G401 (cell line): Measurements from ENCODE around the gene TMC5. TPM values are rescaled to one million over a fixed set of nuclear protein-coding genes. Genes with fewer than 3 reads are reported as not detected.
A peak's percentile ranks its signal among the peaks of the same experiment; 100 is the strongest.
"Not testable (repeated sequence)": the region's sequence is repeated elsewhere in the genome, so short reads cannot be mapped to it uniquely, and the experiment has no call there.

ENCODE experiments used
- DNase-seq: peaks from one replicate; pipeline ENCODE4 v3.0.0-alpha.2; 2015; ENCODE audit warnings: low spot score
- in situ Hi-C: cut with HindIII; loops from 2 replicates; pipeline ENCODE4 v1.10.0; 2016; ENCODE audit warnings: low sequenced_read_pairs, mixed read lengths
- total RNA-seq: library from RNA; depleted of rRNA; stranded (reverse); fragments of >200 nt; shearing (Covaris generic); gene quantifications from 2 replicates; pipeline ENCODE4 v1.2.3, GENCODE V29; 2014; rRNA removed

TMC5 gene
- total RNA-seq, 1 experiment from 2014 or later = not detected

DNA sequence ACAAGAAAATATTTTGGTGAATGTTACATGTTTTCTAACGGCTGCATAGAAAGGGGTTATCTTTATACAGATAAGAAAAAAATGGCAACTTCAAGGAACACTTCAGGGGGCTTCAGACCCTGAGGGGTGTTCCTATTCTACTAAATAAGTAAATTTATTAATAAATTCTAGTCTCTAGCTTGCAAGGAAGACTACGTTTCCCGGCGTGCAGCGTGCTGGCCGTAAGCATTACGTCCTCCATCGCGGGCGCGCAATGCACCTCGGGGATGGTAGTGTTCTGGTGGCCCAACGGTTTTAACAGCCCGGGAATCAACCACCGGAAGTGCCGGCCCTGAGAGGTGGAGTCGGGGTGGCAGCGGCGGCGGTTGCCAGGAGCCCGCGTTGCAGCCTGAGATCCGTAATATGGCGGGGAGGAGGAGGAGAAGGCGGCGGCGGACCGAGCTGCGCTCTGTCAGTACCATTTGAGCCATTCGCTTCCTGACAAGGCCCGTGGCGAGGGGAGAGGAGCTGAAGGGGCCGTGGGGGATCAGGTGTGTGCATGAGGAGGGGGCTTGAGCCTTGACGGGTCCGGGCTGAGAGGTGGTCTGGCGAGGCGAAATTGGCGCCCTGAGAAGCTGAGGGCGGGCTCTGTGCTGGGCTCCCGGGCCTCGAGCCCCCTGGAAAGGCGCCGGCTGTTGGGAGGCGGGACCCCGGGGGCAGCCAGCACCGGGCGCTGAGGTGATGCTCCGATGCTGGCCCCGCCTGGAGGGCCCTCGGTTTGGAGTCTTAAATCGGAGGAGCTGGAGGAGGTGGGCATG, 106.1 kb downstream of the TMC5 start, which contains the start of gene CCP110:
Gene CCP110 (plus strand): TSS at position 384 of the 797 bp plus-strand sequence. CDS start 3,940 bp downstream, outside the sequence.
- in situ Hi-C loops = no loop called here
- DNase-seq = peak; percentile 99

- in situ Hi-C loops = no loop called here
- no peak for DNase-seq
Observed at GRCh38 chr16:19524356-19524615, 106.6 kb downstream of the TMC5 start.

DNA sequence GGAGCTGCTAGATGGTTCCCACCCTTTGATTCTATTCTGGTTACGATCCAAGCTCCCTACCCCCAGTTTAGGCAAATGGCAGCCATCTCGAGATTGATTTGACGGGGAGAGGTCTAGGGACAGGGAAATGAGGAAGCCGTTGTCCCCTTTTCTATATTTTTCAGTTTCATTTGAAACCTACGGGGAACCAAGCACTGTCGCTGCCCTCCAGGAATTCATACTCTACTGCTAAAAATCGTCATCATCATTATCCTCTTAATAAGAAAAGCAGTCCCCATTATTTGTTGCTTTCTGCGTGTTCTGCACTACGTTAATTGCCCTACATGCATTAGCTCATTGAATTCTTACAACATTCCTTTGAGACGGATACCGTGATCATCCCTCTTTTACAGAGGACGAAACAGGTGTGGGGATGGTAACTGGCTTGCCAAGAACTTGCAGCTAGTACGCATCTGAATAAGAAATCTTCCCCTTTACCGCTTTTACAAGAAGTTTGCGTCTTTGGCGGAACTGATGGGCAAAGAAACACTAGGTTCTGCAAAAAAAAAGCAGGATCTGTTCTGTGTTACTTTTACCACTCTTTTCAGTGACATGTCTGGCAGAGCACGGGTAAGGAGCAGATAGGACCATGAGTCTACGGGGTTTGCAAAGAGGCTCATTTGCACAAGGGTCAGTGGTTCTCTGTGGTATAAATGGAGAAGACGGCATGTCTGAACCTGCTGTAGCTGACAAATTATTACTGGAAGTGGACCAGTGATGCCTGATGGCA, 107.1 kb downstream of the TMC5 start:
- in situ Hi-C loops = no loop called here

DNA sequence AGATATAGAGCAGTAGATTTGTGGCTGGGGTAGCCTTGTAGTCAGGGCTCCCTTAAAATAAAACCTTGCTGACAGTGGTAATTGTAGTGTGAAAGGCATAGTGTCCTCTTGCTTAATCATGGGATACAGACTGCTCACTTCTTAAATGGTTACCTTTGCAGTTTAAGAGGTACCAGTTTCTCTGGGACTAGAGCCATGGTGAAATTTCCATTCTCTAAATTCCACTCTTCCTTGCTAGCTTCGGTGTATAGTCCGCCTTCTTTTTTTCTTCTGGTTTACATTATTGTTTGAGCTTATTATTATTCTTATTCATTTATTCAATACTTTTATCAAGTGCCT, 107.7 kb downstream of the TMC5 start:
- in situ Hi-C loops = no loop called here
- DNase-seq = no peak

More for the DNA sequence above, 107.1 kb downstream of the TMC5 start:
- DNase-seq = peak; percentile 45

DNA sequence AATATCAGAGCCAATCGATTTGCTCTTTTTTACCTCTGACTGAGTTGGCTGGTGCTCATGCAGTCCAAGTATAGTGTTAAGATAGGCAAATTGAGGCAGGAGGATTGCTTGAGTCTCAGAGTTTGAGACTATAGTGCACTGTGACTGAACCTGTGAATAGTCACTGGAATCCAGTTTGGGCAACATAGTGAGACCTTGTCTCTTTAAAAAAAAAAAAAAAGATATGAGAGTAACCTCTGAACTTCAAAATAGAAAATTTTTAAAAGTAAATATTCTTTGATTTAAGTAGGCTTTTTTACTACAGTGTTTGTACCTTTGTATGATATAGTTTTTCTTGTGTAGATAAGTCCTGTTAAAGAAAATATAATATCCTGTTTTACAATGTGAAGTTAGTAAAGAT, 109.5 kb downstream of the TMC5 start:
- in situ Hi-C loops = no loop called here
- no peak for DNase-seq

DNA sequence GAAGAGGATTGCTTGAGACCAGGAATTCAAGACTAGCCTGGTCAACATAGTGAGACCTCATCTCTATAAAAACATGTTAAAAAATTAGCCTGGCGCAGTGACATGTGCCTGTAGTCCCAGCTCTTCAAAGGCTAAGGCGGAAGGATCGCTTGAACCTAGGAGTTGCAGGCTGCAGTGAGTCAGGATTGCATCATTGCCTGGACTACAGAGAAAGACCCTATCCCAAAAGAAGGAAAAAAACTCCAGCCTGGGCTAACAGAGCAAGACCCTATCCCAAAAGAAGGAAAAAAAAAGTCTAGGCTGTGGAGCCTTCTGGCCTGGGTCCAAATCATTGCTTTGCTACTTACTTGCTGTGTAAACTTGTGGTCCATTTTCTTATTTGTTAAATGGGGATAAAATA, 111.0 kb downstream of the TMC5 start:
- in situ Hi-C loops = no loop called here
- no peak for DNase-seq

- in situ Hi-C loops = no loop called here
- DNase-seq = no peak
Observed at GRCh38 chr16:19532601-19533000, 114.9 kb downstream of the TMC5 start.

DNA sequence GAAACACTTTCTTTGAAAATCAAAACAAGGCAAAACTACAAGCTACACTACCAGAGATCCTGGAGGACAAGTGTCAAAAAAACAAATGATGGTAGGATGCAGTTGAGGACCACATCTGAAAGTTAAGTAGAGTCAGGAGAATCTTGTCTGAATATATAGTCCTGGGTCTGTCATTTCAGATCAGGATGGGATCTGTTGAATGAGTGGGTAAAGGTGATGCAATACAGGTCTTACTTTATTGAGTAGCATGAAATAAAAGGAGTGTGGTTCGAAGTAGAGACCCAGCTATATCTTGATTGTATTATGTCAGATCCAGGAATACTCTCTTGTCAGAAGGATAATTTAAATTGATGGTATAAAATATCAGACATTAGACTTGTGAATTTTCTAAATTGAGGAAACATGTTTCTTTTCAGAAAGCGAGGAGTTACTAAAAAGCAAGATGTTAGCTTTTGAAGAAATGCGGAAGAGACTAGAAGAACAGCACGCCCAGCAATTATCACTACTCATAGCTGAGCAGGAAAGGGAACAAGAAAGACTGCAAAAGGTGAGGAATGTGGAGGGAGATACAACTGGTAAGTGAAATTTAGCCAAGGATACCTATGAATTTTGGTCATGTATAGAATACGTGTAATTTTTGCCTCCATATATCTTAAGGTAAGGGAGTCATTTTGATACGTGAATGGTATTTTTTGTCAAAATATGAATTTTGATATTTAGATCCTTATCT, 122.7 kb downstream of the TMC5 start:
- DNase-seq = no peak
- in situ Hi-C loops = no loop called here

DNA sequence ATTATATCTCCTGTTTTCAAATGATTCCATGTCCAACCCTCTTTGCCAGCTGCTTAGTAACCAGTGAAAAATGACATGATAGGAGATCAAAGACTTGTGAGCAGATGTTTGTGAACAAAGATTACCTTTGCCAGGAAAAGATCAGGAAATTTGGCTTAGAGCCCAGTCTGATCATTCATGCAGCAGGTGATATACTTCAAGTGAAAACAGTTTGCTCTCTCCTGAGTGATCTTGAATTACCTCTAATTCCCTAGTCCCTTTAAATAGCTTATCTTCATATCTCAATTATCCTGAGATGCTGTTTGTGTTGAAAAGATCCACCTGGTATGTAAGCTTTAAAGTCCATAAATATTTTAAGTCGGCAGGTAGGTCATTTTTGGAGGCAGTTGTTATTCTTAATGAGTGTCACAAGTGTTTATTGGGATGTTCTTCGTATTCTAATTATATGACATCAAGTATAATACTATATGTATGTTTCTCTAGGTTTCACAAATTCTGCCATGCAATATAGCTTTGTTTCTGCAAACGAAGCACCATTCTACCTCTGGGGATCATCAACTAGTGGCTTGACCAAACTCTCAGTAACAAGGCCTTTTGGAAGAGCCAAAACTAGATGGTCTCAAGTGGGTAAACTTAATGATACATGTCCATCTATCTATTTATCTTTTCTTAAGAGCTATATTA, 124.6 kb downstream of the TMC5 start:
- no peak for DNase-seq
- in situ Hi-C loops = no loop called here

- in situ Hi-C loops, DNase-seq: not testable (repeated sequence)
Observed at GRCh38 chr16:19543278-19543996, 125.8 kb downstream of the TMC5 start.

- in situ Hi-C loops = no loop called here
- no peak for DNase-seq
Observed at GRCh38 chr16:19548144-19548543, 130.5 kb downstream of the TMC5 start.

Other genes starting within 250 kb of the TMC5 start
- gene SYT17, start 249.6 kb upstream of the TMC5 start, total RNA-seq = 0.12 TPM in 1 of 2 replicates, not detected in the other
- gene CLEC19A, start 132.2 kb upstream of the TMC5 start, total RNA-seq = not detected in 2 replicates
- 49.7 and 68.7 TPM in 2 replicates for gene GDE1, start 104.2 kb downstream of the TMC5 start, total RNA-seq
- 20.4 and 22.9 TPM in 2 replicates for gene CCP110, start 106.1 kb downstream of the TMC5 start, total RNA-seq
- 18.7 and 23.9 TPM in 2 replicates for gene VPS35L, start 137.8 kb downstream of the TMC5 start, total RNA-seq